Epidermal melanocyte (primary cell): ENCODE measurements around the gene LCAT.
"Not testable (repeated sequence)": the region's sequence is repeated elsewhere in the genome, so short reads cannot be mapped to it uniquely, and the experiment has no call there.

ENCODE experiments used
- DNase-seq: peaks from one replicate; pipeline ENCODE4 v3.0.0; 2011; ENCODE audit warnings: low spot score; ENCODE audit not compliant: insufficient read length

LCAT gene

GRCh38 chr16:67946966-67947558 lies 3.1 kb upstream of the LCAT start:
- DNase-seq: no peak

- no peak for DNase-seq
Measured at GRCh38 chr16:67946128-67946569, 2.2 kb upstream of the LCAT start.

- no peak for DNase-seq
Measured at GRCh38 chr16:67945392-67945933, 1.5 kb upstream of the LCAT start.

GRCh38 chr16:67944690-67945391 lies 921 bp upstream of the LCAT start:
- no peak for DNase-seq

- DNase-seq: no peak
Measured at GRCh38 chr16:67943256-67943618, 683 bp downstream of the LCAT start.

GRCh38 chr16:67942510-67943255 lies 1.2 kb downstream of the LCAT start:
- DNase-seq: no peak

- DNase-seq: no peak
Measured at GRCh38 chr16:67942200-67942509, 1.8 kb downstream of the LCAT start.

GRCh38 chr16:67941469-67942199 lies 2.3 kb downstream of the LCAT start:
- no peak for DNase-seq

- DNase-seq: no peak
Measured at GRCh38 chr16:67940446-67941089, 3.4 kb downstream of the LCAT start.

GRCh38 chr16:67939507-67940445 lies 4.1 kb downstream of the LCAT start:
- no peak for DNase-seq

GRCh38 chr16:67937713-67938112 lies 6.2 kb downstream of the LCAT start:
- DNase-seq: not testable (repeated sequence)

GRCh38 chr16:67936880-67937605 lies 6.9 kb downstream of the LCAT start:
- no peak for DNase-seq

- DNase-seq: peak; percentile 80
Measured at GRCh38 chr16:67936124-67936879, 7.6 kb downstream of the LCAT start, which contains the start of gene PSMB10. Gene PSMB10, minus strand, starts transcription at chr16:67936850. Its CDS starts 101 bp downstream, at chr16:67936749.

GRCh38 chr16:67935402-67936123 lies 8.4 kb downstream of the LCAT start:
- DNase-seq: peak; percentile 100

GRCh38 chr16:67935101-67935401 lies 8.9 kb downstream of the LCAT start:
- DNase-seq: no peak

GRCh38 chr16:67934306-67935100 lies 9.4 kb downstream of the LCAT start:
- DNase-seq: no peak

GRCh38 chr16:67933805-67934204 lies 10.1 kb downstream of the LCAT start:
- no peak for DNase-seq
